GM21381 (cell line): ENCODE data around the gene RABGGTA.
A peak's percentile ranks its signal among the peaks of the same experiment; 100 is the strongest.
"Not testable (repeated sequence)": the region's sequence is repeated elsewhere in the genome, so short reads cannot be mapped to it uniquely, and the experiment has no call there.

Source experiments
- ATAC-seq: cut with Tn5 transposase; IDR thresholded peaks from one replicate; pipeline ENCODE4 v1.9.1; 2021; ENCODE audit warnings: mild to moderate bottlenecking, moderate library complexity; ENCODE audit not compliant: unreplicated experiment

RABGGTA gene

GRCh38 chr14:24243336-24243836 lies 28.0 kb downstream of the RABGGTA start:
- no peak for ATAC-seq

GRCh38 chr14:24241829-24242443 lies 29.5 kb downstream of the RABGGTA start:
- peak; percentile 74 for ATAC-seq

GRCh38 chr14:24240110-24240918 lies 31.1 kb downstream of the RABGGTA start:
- no peak for ATAC-seq

GRCh38 chr14:24238527-24239037 lies 32.8 kb downstream of the RABGGTA start:
- ATAC-seq = no peak

- no peak for ATAC-seq
Observed at GRCh38 chr14:24238123-24238522, 33.3 kb downstream of the RABGGTA start.

GRCh38 chr14:24237463-24237955 lies 33.9 kb downstream of the RABGGTA start:
- ATAC-seq = no peak

- no peak for ATAC-seq
Observed at GRCh38 chr14:24236689-24237462, 34.5 kb downstream of the RABGGTA start.

- no peak for ATAC-seq
Observed at GRCh38 chr14:24235804-24236688, 35.4 kb downstream of the RABGGTA start.

GRCh38 chr14:24234095-24235005 lies 37.0 kb downstream of the RABGGTA start:
- no peak for ATAC-seq

GRCh38 chr14:24233538-24233866 lies 37.9 kb downstream of the RABGGTA start:
- ATAC-seq = no peak

GRCh38 chr14:24232645-24233537 lies 38.5 kb downstream of the RABGGTA start, which contains the start of gene GMPR2:
Gene GMPR2 (plus strand): TSS chr14:24232929. CDS start chr14:24233254, 325 bp downstream.
- peak; percentile 64 for ATAC-seq

- peak; percentile 69 for ATAC-seq
Observed at GRCh38 chr14:24232121-24232644, 39.2 kb downstream of the RABGGTA start, which contains the start of gene NEDD8. Gene NEDD8 (minus strand): TSS chr14:24232367. CDS start chr14:24232267, 100 bp downstream.

- peak; percentile 15 for ATAC-seq
Observed at GRCh38 chr14:24231263-24232120, 39.9 kb downstream of the RABGGTA start.

- ATAC-seq = no peak
Observed at GRCh38 chr14:24228902-24229301, 42.5 kb downstream of the RABGGTA start.

GRCh38 chr14:24226473-24226872 lies 44.9 kb downstream of the RABGGTA start:
- ATAC-seq = no peak

GRCh38 chr14:24224618-24225071 lies 46.8 kb downstream of the RABGGTA start:
- no peak for ATAC-seq

- ATAC-seq = not testable (repeated sequence)
Observed at GRCh38 chr14:24222987-24223386, 48.4 kb downstream of the RABGGTA start.
